C4-2B (cell line): ENCODE results near the gene FAM89B.

Source experiments
- ZFX ChIP-seq: fragments of 450-650 bp; IDR thresholded peaks from 2 replicates; pipeline ENCODE4 v1.6.1; 2017
- TF ChIP-seq, protein P1 (sequence below): fragments of 450-650 bp; conservative IDR thresholded peaks from 2 replicates; pipeline ENCODE4 v1.5.1; 2017; ENCODE audit warnings: mild to moderate bottlenecking

- TF ChIP-seq, protein P1, sequence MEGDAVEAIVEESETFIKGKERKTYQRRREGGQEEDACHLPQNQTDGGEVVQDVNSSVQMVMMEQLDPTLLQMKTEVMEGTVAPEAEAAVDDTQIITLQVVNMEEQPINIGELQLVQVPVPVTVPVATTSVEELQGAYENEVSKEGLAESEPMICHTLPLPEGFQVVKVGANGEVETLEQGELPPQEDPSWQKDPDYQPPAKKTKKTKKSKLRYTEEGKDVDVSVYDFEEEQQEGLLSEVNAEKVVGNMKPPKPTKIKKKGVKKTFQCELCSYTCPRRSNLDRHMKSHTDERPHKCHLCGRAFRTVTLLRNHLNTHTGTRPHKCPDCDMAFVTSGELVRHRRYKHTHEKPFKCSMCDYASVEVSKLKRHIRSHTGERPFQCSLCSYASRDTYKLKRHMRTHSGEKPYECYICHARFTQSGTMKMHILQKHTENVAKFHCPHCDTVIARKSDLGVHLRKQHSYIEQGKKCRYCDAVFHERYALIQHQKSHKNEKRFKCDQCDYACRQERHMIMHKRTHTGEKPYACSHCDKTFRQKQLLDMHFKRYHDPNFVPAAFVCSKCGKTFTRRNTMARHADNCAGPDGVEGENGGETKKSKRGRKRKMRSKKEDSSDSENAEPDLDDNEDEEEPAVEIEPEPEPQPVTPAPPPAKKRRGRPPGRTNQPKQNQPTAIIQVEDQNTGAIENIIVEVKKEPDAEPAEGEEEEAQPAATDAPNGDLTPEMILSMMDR = no peak
- no peak for TF ChIP-seq ZFX
Measured at GRCh38 chr11:65563601-65564000, 8.7 kb upstream of the FAM89B start.
